Stimulated activated CD8-positive, alpha-beta memory T cell treated with anti-CD3 and anti-CD28 coated beads, Interleukin-4, amount 100 ng/mL, for 1 hour (primary cell): ENCODE data around the gene EP300.

Experiments
- DNase-seq, 2 donors: peaks; one replicate each; pipeline ENCODE4 v3.0.0-alpha.2; 2020; ENCODE audit warnings: low read depth in 2 of 2, low spot score in 1 of 2

The EP300 gene

DNA sequence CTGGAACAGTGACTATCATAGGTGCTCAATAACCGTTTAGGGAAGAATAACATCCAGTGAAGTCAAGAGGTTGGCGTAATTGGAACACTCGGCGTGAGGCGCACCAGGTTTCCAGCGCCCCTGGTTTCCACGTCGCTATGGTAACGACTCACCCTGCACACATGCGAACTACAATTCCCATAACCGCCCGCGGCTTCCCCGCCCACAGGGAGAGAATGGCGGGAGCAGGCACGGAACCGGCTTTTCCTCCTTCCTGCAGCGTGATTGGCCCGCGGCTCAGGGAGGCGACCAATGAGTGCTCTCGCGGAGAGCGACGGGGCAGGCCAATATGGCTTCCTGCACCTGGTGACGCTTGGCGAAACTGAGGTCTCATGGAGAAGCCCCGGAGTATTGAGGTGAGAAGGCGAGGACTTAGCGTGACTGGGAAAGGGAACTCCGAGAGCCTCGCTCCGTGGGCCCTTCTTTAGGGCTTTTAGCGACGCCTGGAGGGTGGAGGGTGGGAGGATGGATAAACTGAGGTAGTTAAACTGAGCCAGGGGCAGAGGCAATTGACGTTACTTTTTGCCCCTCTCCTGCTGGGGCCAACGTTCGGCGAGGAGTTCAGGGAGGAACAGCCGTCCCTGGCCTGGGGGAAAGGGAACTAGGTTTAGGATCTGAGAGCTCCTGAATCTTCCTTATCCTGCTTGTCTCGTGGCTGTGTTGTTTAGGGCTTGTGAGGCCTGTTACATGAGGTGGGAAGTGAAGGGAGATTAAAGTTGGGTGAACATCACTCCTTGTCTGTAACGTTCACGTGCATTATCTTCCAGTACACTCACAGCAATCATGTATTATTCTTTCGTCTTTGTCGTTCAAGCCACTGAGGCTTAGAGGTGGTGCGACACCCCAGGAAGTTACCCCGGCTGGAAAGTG lies 112.9 kb downstream of the EP300 start, which contains the start of gene L3MBTL2:
Gene L3MBTL2, plus strand, starts transcription at position 321 of the 909 bp plus-strand sequence. Its CDS starts 51 bp downstream, at position 372.
- peak; percentile 92 to 97 for DNase-seq

DNA sequence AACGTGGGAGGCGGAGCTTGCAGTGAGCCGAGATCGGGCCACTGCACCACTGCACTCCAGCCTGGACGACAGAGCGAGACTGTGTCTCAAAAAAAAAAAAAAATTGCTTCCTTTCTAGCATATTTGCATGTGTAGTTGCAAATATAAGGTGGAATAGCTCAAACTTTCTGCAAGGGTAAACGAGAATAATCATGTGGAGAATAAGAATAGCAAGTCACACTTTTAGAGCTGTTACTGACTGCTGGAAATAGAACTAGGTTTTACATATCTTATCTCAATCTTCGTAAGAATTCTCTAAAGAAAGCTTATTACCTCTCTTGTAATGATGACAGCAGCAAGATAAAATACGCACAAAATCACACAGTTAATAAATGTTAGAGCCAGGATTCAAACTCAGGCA lies 114.3 kb downstream of the EP300 start:
- no peak for DNase-seq

DNA sequence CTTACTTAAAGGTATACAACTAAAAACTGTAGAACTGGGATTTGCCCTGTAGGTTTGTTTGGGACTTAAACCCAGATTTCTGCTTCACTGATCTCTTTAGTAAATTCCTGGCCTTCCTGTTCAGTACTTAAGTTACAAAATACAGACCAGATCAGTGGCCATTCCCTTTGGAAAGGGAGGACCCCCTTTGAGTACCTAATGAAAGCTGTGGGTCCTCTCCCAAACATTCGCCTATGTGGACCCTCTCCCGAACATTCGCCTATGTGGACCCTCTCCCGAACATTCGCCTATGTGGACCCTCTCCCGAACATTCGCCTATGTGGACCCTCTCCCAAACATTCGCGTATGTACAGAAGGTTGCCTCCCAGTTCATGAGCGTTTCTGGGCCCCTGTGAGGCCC lies 123.0 kb downstream of the EP300 start:
- DNase-seq: no peak

GRCh38 chr22:41215926-41216325 lies 123.5 kb downstream of the EP300 start:
- DNase-seq: no peak

- no peak for DNase-seq
Observed at GRCh38 chr22:41216984-41217383, 124.6 kb downstream of the EP300 start.

DNA sequence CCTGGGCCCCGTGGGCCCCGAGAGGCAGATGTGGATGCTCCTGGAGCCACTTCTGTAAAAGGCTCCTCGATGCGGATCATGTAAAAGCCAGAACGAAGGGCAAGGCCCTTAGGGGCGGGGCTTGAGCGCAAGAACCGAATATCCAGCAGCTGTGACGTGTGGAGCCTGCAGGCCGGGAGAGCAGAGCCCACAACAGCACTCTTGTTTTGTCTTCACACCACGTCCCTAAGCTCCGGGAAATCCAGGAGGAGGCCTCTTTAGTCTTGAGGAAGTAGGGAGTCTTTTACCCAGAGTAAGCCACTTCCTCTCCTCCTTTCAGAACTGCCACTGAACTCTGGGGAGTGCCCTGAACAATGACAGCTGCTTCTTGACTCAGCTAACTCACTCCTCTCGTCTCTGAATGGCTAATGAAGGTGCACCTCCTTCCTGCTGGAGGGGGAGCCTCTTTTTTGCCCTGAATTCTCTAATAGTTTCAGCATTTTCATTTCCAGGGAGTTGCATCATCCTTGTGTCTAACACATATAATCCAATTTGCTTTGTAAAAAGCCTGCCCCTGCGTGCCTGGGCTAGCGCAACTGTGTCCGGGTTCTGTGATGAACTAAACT lies 125.3 kb downstream of the EP300 start:
- no peak for DNase-seq

- no peak for DNase-seq
Observed at GRCh38 chr22:41222846-41223507, 130.6 kb downstream of the EP300 start.

GRCh38 chr22:41223535-41223934 lies 131.1 kb downstream of the EP300 start:
- no peak for DNase-seq

- DNase-seq: no peak
Observed at GRCh38 chr22:41226723-41227655, 134.6 kb downstream of the EP300 start.

DNA sequence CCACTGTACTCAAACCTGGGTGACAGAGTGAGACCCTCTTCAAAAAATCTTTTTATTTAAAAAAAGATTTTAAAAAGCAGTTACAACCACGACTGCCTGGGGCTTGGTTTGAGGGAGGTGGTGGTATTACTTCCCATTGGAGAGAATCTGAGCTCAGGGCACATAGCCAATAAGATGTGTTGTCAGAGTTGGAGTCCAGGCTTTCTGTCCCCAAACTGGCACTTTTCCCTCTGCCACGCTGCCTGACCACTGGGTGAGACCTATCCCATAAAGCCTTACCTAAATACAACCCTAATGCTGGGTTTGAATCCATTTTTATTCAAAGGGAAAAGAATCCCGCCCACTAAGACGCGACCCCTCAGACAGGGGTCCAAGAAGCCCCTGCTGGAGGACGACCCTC lies 136.8 kb downstream of the EP300 start:
- no peak for DNase-seq
